SK-N-SH treated with all-trans-retinoic acid at 6 μM for 48 hours (cell line): ENCODE data around the gene HTT.

ENCODE experiments used
- ATAC-seq: fragments of 200-7000 bp; cut with Tn5 transposase; 3 replicates; pipeline ENCODE4 v1.9.1; 2020; ENCODE audit warnings: mild to moderate bottlenecking, moderate library complexity
- ARNTL ChIP-seq: fragments of 450-650 bp; formaldehyde crosslinking; IDR thresholded peaks from 2 replicates; pipeline ENCODE4 v1.5.0; 2020; ENCODE audit warnings: low read depth, mild to moderate bottlenecking, moderate library complexity, borderline replicate concordance
- BACH2 ChIP-seq: fragments of 250-450 bp; sonication (Bioruptor Pico); IDR thresholded peaks from 2 replicates; pipeline ENCODE4 v1.9.0; 2021; ENCODE audit warnings: mild to moderate bottlenecking, borderline replicate concordance
- CREB5 ChIP-seq: fragments of 250-450 bp; sonication (Bioruptor Pico); IDR thresholded peaks from 2 replicates; pipeline ENCODE4 v1.5.1; 2020; ENCODE audit warnings: low read depth, mild to moderate bottlenecking, moderate library complexity
- CSDC2 ChIP-seq: fragments of 250-450 bp; sonication (Bioruptor Pico); IDR thresholded peaks from 2 replicates; pipeline ENCODE4 v1.5.0; 2020; ENCODE audit warnings: mild to moderate bottlenecking, moderate library complexity
- CSRNP3 ChIP-seq: fragments of 250-450 bp; sonication (Bioruptor Pico); IDR thresholded peaks from 2 replicates; pipeline ENCODE4 v1.5.1; 2021; ENCODE audit warnings: mild to moderate bottlenecking, moderate library complexity
- ESRRG ChIP-seq: fragments of 250-450 bp; sonication (Bioruptor Pico); IDR thresholded peaks from 2 replicates; pipeline ENCODE4 v1.6.1; 2021; ENCODE audit warnings: mild to moderate bottlenecking
- GLIS3 ChIP-seq: fragments of 250-450 bp; sonication (Bioruptor Pico); IDR thresholded peaks from 2 replicates; pipeline ENCODE4 v1.5.0; 2020; ENCODE audit warnings: mild to moderate bottlenecking, moderate library complexity
- OSR1 ChIP-seq: fragments of 250-450 bp; sonication (Bioruptor Pico); IDR thresholded peaks from 2 replicates; pipeline ENCODE4 v1.8.0; 2022; ENCODE audit warnings: moderate library complexity, mild to moderate bottlenecking, inconsistent platforms
- PATZ1 ChIP-seq: fragments of 250-450 bp; sonication (Bioruptor Pico); IDR thresholded peaks from 2 replicates; pipeline ENCODE4 v1.8.0; 2020; ENCODE audit warnings: mild to moderate bottlenecking, moderate library complexity, borderline replicate concordance
- POU6F1 ChIP-seq: fragments of 250-450 bp; sonication (Bioruptor Pico); IDR thresholded peaks from 2 replicates; pipeline ENCODE4 v1.8.0; 2021; ENCODE audit warnings: low read depth, mild to moderate bottlenecking, moderate library complexity, borderline replicate concordance
- PPARA ChIP-seq: fragments of 250-450 bp; sonication (Bioruptor Pico); IDR thresholded peaks from 2 replicates; pipeline ENCODE4 v1.5.0; 2020; ENCODE audit warnings: mild to moderate bottlenecking, borderline replicate concordance
- RARB ChIP-seq: fragments of 250-450 bp; sonication (Bioruptor Pico); IDR thresholded peaks from 2 replicates; pipeline ENCODE4 v1.8.0; 2021; ENCODE audit warnings: mild to moderate bottlenecking, moderate library complexity
- SNAI2 ChIP-seq: fragments of 250-450 bp; sonication (Bioruptor Pico); IDR thresholded peaks from 2 replicates; pipeline ENCODE4 v1.5.0; 2020; ENCODE audit warnings: mild to moderate bottlenecking, moderate library complexity
- TCF4 ChIP-seq: fragments of 250-450 bp; sonication (Bioruptor Pico); IDR thresholded peaks from 2 replicates; pipeline ENCODE4 v1.8.0; 2021; ENCODE audit warnings: mild to moderate bottlenecking, moderate library complexity, borderline replicate concordance
- TOX ChIP-seq: fragments of 250-450 bp; sonication (Bioruptor Pico); IDR thresholded peaks from 2 replicates; pipeline ENCODE4 v1.8.0; 2021; ENCODE audit warnings: mild to moderate bottlenecking, moderate library complexity, borderline replicate concordance
- ZFP3 ChIP-seq: fragments of 250-450 bp; sonication (Bioruptor Pico); IDR thresholded peaks from 2 replicates; pipeline ENCODE4 v1.5.0; 2020; ENCODE audit warnings: mild to moderate bottlenecking, moderate library complexity
- ZFP30 ChIP-seq: fragments of 450-650 bp; formaldehyde crosslinking; IDR thresholded peaks from 2 replicates; pipeline ENCODE4 v1.5.0; 2022; ENCODE audit warnings: mild to moderate bottlenecking, moderate library complexity
- ZNF565 ChIP-seq: fragments of 450-650 bp; formaldehyde crosslinking; conservative IDR thresholded peaks from 2 replicates; pipeline ENCODE4 v1.5.0; 2020; ENCODE audit warnings: low read depth, mild to moderate bottlenecking, moderate library complexity
- ZNF70 ChIP-seq: fragments of 450-650 bp; formaldehyde crosslinking; IDR thresholded peaks from 2 replicates; pipeline ENCODE4 v1.5.0; 2020; ENCODE audit warnings: mild to moderate bottlenecking, moderate library complexity
- ZNF8 ChIP-seq: fragments of 450-650 bp; formaldehyde crosslinking; IDR thresholded peaks from 2 replicates; pipeline ENCODE4 v1.5.0; 2020; ENCODE audit warnings: mild to moderate bottlenecking, moderate library complexity

Gene HTT

GRCh38 chr4:3082925-3083515, 8.5 kb downstream of the HTT start:
- ATAC-seq: no peak
- TF ChIP-seq CSRNP3 (CRISPR knock-in tag) (no peak), CSDC2 (CRISPR knock-in tag) (no peak), ESRRG (CRISPR knock-in tag) (no peak), TCF4 (no peak), ZNF8 (CRISPR knock-in tag) (no peak), ARNTL (CRISPR knock-in tag) (no peak), ZFP30 (CRISPR knock-in tag) (no peak), POU6F1 (CRISPR knock-in tag) (no peak), BACH2 (CRISPR knock-in tag) (no peak), GLIS3 (no peak), ZFP3 (no peak), PPARA (no peak), RARB (CRISPR knock-in tag) (no peak), OSR1 (no peak), PATZ1 (no peak), TOX (CRISPR knock-in tag) (no peak)
- TF ChIP-seq, all 23 proteins: peak for 0

- no peak for TF ChIP-seq ZNF565 (CRISPR knock-in tag)
- TF ChIP-seq ZFP30 (CRISPR knock-in tag): no peak
- no peak for TF ChIP-seq ESRRG (CRISPR knock-in tag)
- no peak for TF ChIP-seq CREB5 (CRISPR knock-in tag)
- no peak for TF ChIP-seq ARNTL (CRISPR knock-in tag)
- no peak for TF ChIP-seq ZNF70
- TF ChIP-seq ZFP3: no peak
- no peak for TF ChIP-seq POU6F1 (CRISPR knock-in tag)
- no peak for ATAC-seq
These were observed 9.3 kb downstream of the HTT start for GRCh38 chr4:3083732-3084131.

- no peak for ATAC-seq
These were observed 11.6 kb downstream of the HTT start for GRCh38 chr4:3085948-3086670.

More at GRCh38 chr4:3085948-3086670, 11.6 kb downstream of the HTT start:
- TF ChIP-seq ESRRG (CRISPR knock-in tag): no peak
- TF ChIP-seq ZFP30 (CRISPR knock-in tag): no peak
- TF ChIP-seq POU6F1 (CRISPR knock-in tag): no peak
- no peak for TF ChIP-seq SNAI2 (CRISPR knock-in tag)
- TF ChIP-seq GLIS3: no peak
